Neutrophil (primary cell): ENCODE measurements around the gene CHEK1.

ENCODE experiments used
- H3K27ac ChIP-seq: fragments of 200-600 bp; sonication (generic); 2 replicates; pipeline ENCODE4 v1.5.1; 2016; ENCODE audit warnings: mild to moderate bottlenecking, moderate library complexity
- H3K27me3 ChIP-seq: fragments of 200-600 bp; sonication (generic); 2 replicates; pipeline ENCODE4 v1.6.0; 2016; ENCODE audit warnings: mild to moderate bottlenecking
- H3K36me3 ChIP-seq: fragments of 200-600 bp; sonication (generic); 2 replicates; pipeline ENCODE4 v1.5.1; 2017
- H3K4me1 ChIP-seq, 2 experiments: fragments of 200-600 bp in 1 of 2; sonication (generic) in 1 of 2; 1 replicate in 1 of 2; 2 replicates in 1 of 2; pipeline versions ENCODE4 v1.5.1 to v1.6.1; 2013 to 2016; ENCODE audit warnings: low read depth in 1 of 2, low read length in 1 of 2, mild to moderate bottlenecking in 1 of 2, moderate library complexity in 1 of 2; ENCODE audit not compliant: control insufficient read depth in 1 of 2, insufficient read depth in 1 of 2
- H3K4me3 ChIP-seq, 2 experiments: fragments of 200-600 bp in 1 of 2; sonication (generic) in 1 of 2; 1 replicate in 1 of 2; 2 replicates in 1 of 2; pipeline ENCODE4 v1.5.1; 2013 to 2016; ENCODE audit warnings: low read depth in 1 of 2, low read length in 1 of 2, mild to moderate bottlenecking in 1 of 2, moderate library complexity in 1 of 2
- H3K9me3 ChIP-seq: fragments of 200-600 bp; sonication (generic); 2 replicates; pipeline ENCODE4 v1.5.1; 2016
- TF ChIP-seq, protein P1 (sequence below): fragments of 200-600 bp; sonication (generic); IDR thresholded peaks from 2 replicates; pipeline ENCODE4 v1.5.1; 2016; ENCODE audit warnings: antibody characterized with exemption

Gene CHEK1

GRCh38 chr11:125586623-125587022 lies 38.3 kb upstream of the CHEK1 start:
- Histone ChIP-seq H3K9me3 (no peaks in the 10 kb centered on the region), H3K27ac (no peak overlapping the region), H3K27me3 (no peaks in the 10 kb centered on the region), H3K4me3 (no peak overlapping the region), H3K4me1 (peaks cover 5 to 6% of the 10 kb centered on the region in 2 experiments), H3K36me3 (peaks cover 20% of the 10 kb centered on the region)
- TF ChIP-seq, protein P1, sequence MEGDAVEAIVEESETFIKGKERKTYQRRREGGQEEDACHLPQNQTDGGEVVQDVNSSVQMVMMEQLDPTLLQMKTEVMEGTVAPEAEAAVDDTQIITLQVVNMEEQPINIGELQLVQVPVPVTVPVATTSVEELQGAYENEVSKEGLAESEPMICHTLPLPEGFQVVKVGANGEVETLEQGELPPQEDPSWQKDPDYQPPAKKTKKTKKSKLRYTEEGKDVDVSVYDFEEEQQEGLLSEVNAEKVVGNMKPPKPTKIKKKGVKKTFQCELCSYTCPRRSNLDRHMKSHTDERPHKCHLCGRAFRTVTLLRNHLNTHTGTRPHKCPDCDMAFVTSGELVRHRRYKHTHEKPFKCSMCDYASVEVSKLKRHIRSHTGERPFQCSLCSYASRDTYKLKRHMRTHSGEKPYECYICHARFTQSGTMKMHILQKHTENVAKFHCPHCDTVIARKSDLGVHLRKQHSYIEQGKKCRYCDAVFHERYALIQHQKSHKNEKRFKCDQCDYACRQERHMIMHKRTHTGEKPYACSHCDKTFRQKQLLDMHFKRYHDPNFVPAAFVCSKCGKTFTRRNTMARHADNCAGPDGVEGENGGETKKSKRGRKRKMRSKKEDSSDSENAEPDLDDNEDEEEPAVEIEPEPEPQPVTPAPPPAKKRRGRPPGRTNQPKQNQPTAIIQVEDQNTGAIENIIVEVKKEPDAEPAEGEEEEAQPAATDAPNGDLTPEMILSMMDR: no peak

GRCh38 chr11:125587480-125587879 lies 37.5 kb upstream of the CHEK1 start:
- TF ChIP-seq, protein P1: no peak

GRCh38 chr11:125588505-125588904 lies 36.5 kb upstream of the CHEK1 start:
- TF ChIP-seq, protein P1: no peak
- H3K27ac ChIP-seq: no peak overlapping the region
- no peak overlapping the region for H3K4me3 ChIP-seq
- H3K27me3 ChIP-seq: no peaks in the 10 kb centered on the region
- H3K9me3 ChIP-seq: no peaks in the 10 kb centered on the region
- H3K36me3 ChIP-seq: peaks cover 4% of the 10 kb centered on the region
- H3K4me1 ChIP-seq: peaks cover 13% of the 10 kb centered on the region in 2 experiments

More at GRCh38 chr11:125587480-125587879, 37.5 kb upstream of the CHEK1 start:
- peaks cover 6 to 7% of the 10 kb centered on the region in 2 experiments for H3K4me1 ChIP-seq
- no peak overlapping the region for H3K27ac ChIP-seq
- no peaks in the 10 kb centered on the region for H3K9me3 ChIP-seq
- H3K36me3 ChIP-seq: peaks cover 14% of the 10 kb centered on the region
- H3K4me3 ChIP-seq: no peak overlapping the region
- no peaks in the 10 kb centered on the region for H3K27me3 ChIP-seq

DNA sequence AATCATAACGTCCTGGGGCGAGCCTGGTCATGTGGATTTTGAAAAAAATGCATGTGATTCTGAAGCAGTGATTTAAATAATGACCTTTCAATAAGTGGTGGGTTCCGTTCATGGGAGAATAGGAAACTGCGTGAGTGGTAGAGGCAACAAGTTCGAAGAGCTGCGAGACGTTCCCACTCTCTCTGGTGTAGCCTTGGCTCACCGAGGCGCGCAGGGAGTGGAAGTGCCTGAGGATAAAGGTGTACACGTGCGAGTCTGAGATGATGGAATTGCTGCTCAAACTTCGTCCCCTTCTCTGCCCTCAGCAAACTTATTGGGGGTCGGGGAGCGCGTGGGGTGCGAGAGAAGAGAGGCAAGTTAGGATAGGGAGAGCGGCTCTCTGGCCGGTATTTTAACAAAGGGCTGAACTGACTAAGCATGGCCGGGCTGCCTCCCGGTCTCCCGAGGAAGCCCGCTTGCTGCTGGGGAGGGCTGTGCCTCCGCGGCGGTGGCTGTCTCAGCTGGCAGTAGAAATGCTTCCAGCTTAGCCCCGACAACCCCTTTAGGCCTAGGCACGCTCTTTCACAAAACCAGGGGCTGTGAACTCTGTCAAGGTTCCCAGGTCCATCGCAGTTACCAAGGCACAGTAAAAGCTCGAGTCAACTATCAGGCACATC lies 33.2 kb upstream of the CHEK1 start:
- H3K36me3 ChIP-seq: no peaks in the 10 kb centered on the region
- H3K27ac ChIP-seq: peak overlapping the region; percentile 92
- no peaks in the 10 kb centered on the region for H3K9me3 ChIP-seq
- H3K27me3 ChIP-seq: no peaks in the 10 kb centered on the region
- TF ChIP-seq, protein P1: no peak
- H3K4me3 ChIP-seq: peak overlapping the region; percentile 69 to 88
- H3K4me1 ChIP-seq: peaks cover 16 to 17% of the 10 kb centered on the region in 2 experiments

GRCh38 chr11:125592305-125593113 lies 32.5 kb upstream of the CHEK1 start, which contains the start of gene STT3A:
Gene STT3A (plus strand): TSS chr11:125592852. CDS start chr11:125595916, 3,064 bp downstream.
- no peaks in the 10 kb centered on the region for H3K9me3 ChIP-seq
- TF ChIP-seq, protein P1: peak; percentile 36
- peaks cover 2% of the 10 kb centered on the region for H3K36me3 ChIP-seq
- H3K4me3 ChIP-seq: peak within 1 kb of the TSS; percentile 69 to 88
- H3K4me1 ChIP-seq: peaks cover 16 to 17% of the 10 kb centered on the region in 2 experiments
- no peaks in the 10 kb centered on the region for H3K27me3 ChIP-seq
- H3K27ac ChIP-seq: peak within 1 kb of the TSS; percentile 92
